Activated naive CD8-positive, alpha-beta T cell treated with anti-CD3 and anti-CD28 coated beads, Interleukin-2, amount 50 U/mL, for 16 hours (primary cell): Measurements from ENCODE around the gene PIGK.

ENCODE experiments used
- DNase-seq: peaks from one replicate; pipeline ENCODE4 v3.0.0-alpha.2; 2020; ENCODE audit warnings: low read depth, low spot score

The PIGK gene

DNA sequence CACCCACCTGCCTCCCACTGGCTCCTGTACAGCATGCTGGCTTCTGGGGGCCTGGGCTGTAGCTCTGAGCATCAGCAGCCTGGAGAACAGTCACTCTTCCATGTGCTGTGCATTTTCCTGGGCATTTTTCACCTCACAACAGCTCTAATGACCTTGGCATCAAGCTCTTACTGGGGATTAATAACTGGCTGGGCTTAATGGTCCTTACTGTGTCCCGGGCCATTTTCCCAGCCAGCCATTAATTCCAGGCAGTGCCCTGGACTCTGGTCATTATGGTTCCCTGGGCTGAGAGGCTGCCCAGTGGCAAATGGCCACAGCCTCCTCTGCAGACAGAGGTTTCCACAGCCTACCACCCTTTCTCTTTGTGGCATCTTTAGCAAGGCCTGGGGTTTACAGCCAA is 180.1 kb downstream of the PIGK start:
- no peak for DNase-seq
